Stimulated activated naive CD8-positive, alpha-beta T cell treated with anti-CD3 and anti-CD28 coated beads, Interleukin-15, Interleukin-2, amounts not matched to agents 100 U/mL and 50 U/mL, for 24 hours (primary cell): Measurements from ENCODE around the gene SRSF5.
"Not testable (repeated sequence)": the region's sequence is repeated elsewhere in the genome, so short reads cannot be mapped to it uniquely, and the experiment has no call there.

Source experiments
- ATAC-seq: fragments of 150-1000 bp; cut with Tn5 transposase; one replicate; pipeline ENCODE4 v1.10.0; 2021
- DNase-seq: peaks from one replicate; pipeline ENCODE4 v3.0.0; 2021

The SRSF5 gene

DNA sequence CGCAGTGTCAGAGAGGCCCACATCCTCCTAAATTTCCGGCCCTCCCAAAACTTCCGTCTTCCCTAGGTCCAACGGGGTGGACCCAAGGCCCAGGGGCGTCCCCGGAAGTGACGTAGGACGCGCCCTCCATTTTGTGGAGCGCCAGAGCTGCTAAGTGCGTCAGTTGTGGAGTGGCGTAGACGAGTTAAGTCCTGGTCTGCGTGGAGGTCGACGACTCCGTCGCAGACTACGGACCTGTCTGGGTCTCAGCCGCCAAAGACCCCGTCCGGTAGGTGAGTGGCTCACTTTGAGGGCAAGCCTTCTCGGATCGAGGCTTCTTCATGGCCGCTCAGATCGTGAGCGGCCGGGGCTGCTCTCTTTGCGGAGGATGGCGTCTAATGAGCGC is at the start of gene SRSF5:
Gene SRSF5, plus strand, starts transcription at position 159 of the 385 bp plus-strand sequence. CDS start 1,015 bp downstream, outside the sequence.
- peak; percentile 95 for DNase-seq
- ATAC-seq = peak; percentile 83

DNA sequence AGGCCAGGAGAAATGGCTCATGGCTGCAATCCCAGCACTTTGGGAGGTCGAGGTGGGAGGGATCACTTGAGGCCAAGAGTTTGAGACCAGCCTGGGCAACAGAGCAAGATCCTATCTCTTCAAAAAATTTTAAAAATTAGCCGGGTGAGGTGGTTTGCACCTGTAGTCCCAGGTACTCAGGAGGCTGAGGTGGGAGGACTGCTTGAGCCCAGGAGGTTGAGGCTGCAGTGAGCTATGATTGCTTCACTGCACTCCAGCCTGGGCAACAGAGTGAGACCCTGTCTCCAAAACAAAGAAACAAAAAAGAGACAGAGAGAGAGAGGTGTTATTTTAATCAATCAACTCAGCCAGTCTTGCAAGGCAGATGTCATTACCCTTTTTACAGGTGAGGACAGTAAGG is 48.3 kb upstream of the SRSF5 start:
- not testable (repeated sequence) for DNase-seq, ATAC-seq

GRCh38 chr14:69719501-69719951 is 47.4 kb upstream of the SRSF5 start:
- DNase-seq = no peak
- ATAC-seq = no peak

DNA sequence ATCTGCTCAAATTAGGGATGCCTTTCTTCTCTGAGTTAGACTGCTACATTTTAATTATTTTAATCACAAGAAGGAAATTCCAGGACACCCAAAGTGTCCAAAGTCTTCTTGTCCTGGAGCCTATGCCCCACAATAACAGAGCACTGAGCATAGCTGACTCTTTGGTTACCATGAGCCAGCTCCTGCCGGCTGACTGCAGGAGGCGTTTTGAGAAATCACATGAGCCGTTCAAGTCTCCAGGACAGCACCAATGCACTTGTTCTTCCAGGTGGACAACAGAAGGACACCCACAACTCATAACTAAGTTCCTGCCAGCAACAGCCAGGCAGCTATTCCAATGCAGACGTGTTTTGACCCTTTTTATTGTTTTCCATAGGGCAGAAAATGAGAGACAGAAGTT is 46.0 kb upstream of the SRSF5 start:
- no peak for DNase-seq
- no peak for ATAC-seq

DNA sequence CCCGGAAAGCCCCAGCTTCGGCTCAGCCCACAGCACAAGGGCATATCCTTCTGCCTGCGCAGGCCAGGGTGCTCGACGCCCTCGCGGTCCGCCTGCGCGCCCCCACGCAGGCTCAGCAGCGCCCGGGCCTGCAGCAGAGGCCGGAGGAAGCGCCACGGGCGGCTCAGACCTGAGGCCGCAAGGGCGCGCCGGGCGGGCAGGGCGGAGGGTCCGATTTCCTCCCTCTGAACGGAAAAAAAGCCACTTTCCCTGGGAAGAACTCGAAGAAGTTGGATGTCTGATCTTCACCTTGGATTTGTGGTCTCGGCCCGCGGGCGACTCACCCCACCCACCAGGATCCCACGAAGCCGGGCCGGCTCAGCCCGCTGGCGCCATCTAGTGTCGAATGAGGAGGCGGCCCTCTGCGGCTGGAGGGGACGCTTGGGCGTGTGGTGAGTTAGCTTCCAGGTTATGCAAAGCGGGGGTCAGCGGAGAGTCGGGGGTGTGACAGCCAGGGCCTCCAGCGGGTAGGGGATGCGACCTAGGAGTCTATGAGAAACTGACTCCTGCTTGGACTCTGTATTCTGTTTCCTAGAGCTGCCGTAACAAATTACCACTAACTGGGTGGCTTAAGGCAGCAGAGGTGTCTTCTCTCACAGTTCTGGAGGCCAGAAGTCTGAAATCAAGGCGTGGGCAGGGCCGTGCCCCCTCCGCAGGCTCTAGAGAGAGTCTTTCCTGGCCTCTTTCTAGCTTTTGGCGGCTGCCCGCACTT is 40.0 kb upstream of the SRSF5 start:
- ATAC-seq (peak; percentile 89), DNase-seq (peak; percentile 88)

DNA sequence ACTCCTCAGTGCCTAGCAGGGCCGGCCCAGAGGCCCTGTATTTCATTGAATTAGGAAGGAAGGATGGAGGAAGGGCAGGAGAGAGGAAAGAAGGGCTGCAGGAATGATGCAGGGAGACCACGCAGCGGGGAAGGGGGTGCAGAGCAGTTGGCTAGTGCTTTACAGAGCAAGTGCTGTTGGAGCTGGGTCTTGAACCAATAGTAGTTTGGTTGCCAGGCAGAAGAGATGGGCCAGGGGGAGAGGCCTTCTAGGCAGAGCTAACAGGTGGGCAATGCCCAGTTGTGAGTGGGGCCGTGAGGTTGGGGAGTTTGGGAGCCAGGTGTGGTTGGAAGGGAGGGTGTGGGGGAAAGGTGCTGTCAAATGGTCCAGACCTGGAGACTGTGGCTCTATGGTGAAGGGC is 39.1 kb upstream of the SRSF5 start:
- no peak for DNase-seq
- ATAC-seq = no peak

DNA sequence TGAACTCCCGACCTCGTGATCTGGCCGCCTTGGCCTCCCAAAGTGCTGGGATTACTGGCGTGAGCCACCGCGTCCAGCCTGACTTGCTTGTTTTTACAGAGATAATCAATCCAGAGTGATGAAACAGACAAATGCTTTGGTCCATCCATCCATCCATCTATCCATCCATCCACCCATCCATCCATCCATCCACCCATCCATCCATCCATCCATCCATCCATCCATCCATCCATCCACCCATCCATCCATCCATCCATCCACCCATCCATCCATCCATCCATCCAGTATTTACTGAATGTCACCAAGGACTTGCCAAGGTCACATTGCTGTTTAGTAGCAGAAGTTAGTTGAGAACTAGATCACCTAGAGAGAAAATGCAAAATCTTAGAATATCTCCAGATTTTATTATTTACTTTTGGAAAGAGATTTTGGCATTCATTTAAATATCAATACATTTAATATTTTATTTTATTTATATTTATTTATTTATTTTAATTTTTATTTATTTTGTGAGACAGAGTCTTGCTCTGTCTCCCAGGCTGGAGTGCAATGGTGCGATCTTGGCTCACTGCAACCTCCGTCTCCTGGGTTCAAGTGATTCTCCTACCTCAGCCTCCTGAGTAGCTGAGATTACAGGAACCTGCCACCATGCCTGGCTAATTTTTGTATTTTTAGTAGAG is 34.9 kb upstream of the SRSF5 start:
- not testable (repeated sequence) for ATAC-seq, DNase-seq

- DNase-seq, ATAC-seq: not testable (repeated sequence)
Measured at GRCh38 chr14:69736405-69736804, 30.5 kb upstream of the SRSF5 start.

DNA sequence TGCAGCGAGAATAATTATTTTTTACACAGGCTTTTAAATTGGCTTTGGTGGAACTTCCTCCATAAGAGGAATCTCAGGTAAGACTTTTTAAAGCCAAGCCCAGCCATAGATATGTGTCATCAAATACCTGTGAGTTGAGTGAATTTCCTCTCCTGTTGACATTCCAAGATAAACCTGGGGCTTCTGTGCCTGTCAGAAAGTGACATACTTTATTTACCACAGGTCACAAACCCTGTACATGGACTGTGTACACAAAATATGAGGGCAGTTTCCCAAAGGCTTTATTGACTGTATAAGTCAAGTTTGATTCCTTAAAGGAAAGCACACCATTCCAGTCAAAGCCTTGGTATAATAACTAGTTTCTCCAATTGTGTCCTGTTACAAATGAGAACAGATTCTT is 25.9 kb upstream of the SRSF5 start:
- ATAC-seq = no peak

DNA sequence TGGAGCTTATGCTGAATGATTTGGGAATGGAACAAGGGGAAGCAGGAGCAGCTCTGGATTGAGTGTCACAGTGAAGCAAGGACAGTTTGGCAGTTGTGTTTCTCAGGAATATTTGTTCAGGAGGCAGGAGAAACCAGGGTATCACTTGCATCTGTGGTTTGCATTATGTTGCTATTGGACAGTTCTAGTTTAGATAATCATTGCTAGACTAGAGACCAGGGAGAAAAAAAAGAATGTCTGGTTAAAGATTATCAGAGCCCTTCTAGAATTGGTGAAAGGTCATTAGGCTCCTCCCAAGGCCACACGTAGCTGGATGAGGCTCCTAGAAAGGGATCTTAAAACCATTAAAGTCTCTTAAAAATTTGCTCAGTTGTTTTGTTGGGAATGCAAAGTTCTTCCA is 17.0 kb upstream of the SRSF5 start:
- no peak for DNase-seq
- no peak for ATAC-seq

More for the DNA sequence above, 25.9 kb upstream of the SRSF5 start:
- DNase-seq = no peak

DNA sequence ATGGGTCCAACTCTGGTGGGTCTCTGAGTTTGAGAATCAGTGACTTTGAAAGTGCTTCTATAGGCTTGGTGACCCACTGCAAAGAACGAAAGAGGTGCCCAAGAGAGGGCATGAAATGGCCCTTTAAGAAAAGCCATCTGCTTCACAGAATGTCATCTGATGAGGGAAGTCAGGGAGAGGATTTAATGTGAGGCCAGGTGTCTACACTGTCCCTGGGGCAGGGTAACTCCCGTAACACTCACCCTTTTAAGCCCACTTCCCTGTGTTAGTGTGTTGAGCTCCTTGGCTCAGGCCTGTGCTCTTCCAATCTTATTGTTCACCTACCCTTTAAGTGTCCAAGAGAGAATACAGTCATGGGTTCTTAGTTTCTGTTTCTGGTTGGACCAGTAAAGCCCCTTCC is 16.4 kb upstream of the SRSF5 start:
- ATAC-seq = no peak
- no peak for DNase-seq

GRCh38 chr14:69752773-69753172 is 14.2 kb upstream of the SRSF5 start:
- DNase-seq (no peak), ATAC-seq (no peak)

GRCh38 chr14:69753860-69754259 is 13.1 kb upstream of the SRSF5 start:
- DNase-seq = no peak
- no peak for ATAC-seq

- DNase-seq (no peak), ATAC-seq (no peak)
Measured at GRCh38 chr14:69754487-69754886, 12.5 kb upstream of the SRSF5 start.

DNA sequence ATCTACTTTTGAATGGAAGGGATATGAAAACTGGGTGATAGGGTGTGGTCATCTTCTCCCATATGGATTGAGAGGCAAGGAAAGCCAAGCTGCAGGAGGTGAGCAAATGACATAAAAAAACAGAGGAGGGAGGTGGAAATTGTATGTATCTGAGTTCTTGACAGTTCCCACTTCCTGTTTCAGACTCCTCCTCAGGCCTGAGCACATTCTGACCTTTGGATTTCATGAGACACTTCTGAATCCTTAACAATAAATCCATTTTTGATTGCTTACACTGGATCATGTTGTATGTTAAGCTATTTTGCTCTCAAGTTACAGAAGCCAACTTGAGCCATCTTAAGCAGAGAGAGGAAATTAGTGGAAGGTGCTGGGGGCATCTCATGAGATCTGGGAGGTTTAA is 11.6 kb upstream of the SRSF5 start:
- DNase-seq (no peak), ATAC-seq (peak; percentile 54)

DNA sequence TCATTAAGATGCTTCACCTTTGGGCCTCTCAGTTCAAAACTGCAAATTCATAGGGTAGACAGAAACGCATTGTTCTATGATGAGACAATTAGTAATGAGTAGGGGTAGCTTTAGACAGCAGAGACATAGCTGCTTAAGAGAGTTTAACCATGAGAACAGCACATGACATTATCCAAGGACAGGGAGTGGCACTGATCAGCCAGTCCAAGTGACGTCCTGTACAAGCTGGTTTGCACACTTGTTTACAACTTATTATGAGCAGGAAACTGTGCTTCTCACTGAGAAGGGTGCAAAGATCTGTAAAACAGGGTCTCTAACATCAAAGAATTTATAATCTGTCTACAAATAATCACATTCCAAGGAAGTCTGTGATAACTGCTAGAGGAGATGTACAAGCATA is 11.2 kb upstream of the SRSF5 start:
- ATAC-seq (no peak), DNase-seq (no peak)

DNA sequence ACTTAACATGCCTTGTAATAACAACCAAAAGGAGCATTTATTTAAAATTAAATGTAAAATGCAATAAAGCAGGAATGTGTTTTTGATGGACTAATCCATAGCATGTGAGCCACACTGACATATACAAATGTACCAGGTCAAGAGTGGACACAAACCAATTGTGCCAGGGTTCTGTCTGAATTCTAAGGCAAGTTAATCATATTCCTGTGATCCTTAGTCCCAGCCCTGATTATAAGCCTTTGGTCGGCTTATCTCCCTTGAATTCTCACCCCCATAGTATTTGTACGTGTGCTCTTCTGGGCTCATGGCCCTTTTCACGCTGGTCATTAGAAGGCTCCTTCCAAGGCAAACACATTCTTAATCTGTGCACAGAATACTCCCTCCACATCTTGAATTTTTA is 10.6 kb upstream of the SRSF5 start:
- no peak for DNase-seq
- no peak for ATAC-seq

DNA sequence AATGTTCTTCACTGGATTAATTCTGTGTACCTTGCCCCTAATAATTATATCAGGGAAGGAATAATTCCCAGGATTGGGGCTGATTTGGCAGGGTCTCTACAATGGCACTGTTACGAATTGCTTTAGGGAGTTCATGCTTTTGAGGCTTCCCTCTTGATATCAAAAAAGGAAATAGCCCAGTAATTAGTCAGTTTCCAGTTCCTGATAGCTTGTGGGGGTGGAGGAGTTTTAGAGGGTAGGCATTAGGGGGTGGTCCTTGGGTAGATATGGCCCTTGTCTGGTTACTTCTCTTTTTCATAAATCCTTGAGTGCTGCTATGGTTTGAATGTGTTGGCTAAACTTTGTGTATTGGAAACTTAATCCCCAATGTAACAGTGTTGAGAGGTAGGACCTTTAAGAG is 6.1 kb upstream of the SRSF5 start:
- DNase-seq (no peak), ATAC-seq (no peak)

DNA sequence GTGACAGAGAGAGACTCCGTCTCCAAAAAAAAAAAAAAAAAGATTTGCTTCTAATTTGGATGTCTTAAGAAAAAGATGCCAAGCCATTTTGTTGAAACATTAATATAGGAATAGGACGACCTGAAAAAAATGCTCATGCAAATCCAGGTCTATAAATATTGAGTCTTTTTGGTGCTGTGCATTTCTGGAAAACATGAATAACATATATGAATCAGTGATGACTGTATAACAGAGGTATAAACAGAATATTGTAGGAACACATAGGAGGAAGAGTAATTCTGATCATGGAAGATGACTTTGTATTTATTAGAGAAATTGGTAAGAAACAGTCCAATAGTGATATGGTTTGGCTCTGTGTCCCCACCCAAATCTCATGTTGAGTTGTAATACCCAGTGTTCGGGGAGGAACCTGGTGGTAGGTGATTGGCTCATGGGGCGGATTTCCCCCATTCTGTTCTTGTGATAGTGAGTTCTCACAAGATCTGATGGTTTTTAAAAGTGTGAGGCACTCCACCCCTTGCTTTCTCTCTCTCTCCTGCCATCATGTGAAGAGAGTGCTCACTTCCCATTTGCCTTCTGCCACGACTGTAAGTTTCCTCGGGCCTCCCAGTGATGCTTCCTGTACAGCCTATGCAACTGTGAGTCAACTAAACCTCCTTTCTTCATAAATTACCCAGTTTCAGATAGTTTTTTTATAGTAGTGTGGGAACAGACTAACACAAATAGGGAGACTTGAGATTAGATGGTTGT is 3.0 kb upstream of the SRSF5 start:
- ATAC-seq (peak; percentile 24), DNase-seq (peak; percentile 37)

DNA sequence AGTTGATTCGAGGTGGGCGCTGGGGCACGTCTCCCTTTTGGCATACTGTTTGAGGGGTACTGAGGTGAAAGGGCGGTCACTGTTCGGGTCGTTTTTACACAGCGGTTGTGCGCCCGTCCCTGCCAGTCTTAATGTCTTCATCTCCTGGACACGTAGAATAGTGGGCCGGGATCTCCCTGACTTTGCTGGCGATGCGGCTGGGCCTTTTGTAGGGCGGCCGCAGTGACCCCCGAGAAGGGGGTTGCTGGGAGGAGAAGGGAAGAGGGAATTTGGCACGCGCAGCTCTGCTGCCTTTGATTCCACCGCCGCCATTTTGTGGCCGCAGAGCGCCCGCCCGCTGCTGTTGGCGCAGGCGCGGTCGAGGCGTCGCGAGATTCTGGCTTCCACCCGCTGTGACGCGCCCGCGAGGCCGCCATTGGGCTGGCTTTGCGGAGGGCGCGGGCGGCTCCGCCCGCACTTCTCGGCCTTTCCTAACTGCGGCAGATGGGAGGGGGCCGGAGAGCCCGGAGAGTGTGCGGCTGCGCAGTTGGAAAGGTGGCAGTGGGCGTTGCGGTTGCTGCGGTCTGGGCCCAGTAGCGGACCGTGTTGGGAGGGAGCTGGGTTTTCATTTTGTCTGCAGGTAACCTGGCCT is 542 bp downstream of the SRSF5 start:
- peak; percentile 79 for ATAC-seq
- DNase-seq = peak; percentile 95

DNA sequence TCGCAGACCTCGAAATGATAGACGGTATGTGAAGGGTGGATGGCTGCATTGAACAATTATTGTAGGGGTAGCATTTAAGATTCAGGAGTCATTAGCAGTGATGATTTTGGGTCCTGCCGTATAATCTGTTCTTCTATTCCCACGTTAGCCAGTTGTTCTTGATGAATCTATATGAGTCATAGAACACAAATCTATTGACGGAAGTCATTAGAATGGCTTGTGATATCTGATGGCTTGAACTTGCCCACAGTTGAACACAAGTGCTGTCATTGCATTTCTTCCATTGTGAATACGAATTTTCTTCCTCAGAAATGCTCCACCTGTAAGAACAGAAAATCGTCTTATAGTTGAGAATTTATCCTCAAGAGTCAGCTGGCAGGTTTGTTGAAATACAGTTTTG is 1.9 kb downstream of the SRSF5 start:
- ATAC-seq (no peak), DNase-seq (no peak)

GRCh38 chr14:69769623-69770022 is 2.7 kb downstream of the SRSF5 start:
- ATAC-seq = no peak
- DNase-seq = no peak

DNA sequence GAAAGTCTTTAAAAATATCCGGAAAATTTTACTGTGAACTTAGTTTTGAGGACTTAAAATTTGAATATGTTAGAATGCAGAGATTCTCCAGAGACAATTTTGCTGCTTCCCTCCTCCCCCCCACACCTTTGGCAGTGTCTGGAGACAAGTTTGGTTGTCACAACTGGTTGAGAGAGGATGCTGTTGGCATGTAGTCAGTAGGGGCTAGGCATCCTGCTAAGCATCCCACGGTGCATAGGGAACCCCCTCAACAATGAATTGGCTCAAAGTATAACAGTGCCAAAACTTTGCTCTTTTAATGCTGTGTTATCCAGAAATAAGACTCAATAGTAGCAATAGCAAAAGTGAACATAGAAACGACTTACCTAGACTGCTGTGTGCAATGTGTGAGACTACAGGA is 3.6 kb downstream of the SRSF5 start:
- DNase-seq (no peak), ATAC-seq (no peak)
